GM12891 (cell line): Measurements from ENCODE around the gene MS4A1.

Source experiments
- PAX5 ChIP-seq: IDR thresholded peaks from 2 replicates; pipeline ENCODE4 v1.6.1; 2011; ENCODE audit warnings: low read length, moderate library complexity, mild to moderate bottlenecking; ENCODE audit not compliant: insufficient read depth, severe bottlenecking
- POLR2A ChIP-seq: IDR thresholded peaks from 2 replicates; pipeline ENCODE4 v1.6.1; 2011; ENCODE audit warnings: low read depth, low read length, control low read depth
- POLR2AphosphoS5 ChIP-seq: IDR thresholded peaks from 2 replicates; pipeline ENCODE4 v1.6.1; 2011; ENCODE audit warnings: low read depth, low read length, control low read depth
- POU2F2 ChIP-seq: IDR thresholded peaks from 2 replicates; pipeline ENCODE4 v1.6.1; 2011; ENCODE audit warnings: low read depth, mild to moderate bottlenecking, control low read depth, low read length, moderate library complexity
- SPI1 ChIP-seq: IDR thresholded peaks from 2 replicates; pipeline ENCODE4 v1.6.1; 2011; ENCODE audit warnings: low read depth, low read length, control low read depth
- TAF1 ChIP-seq: IDR thresholded peaks from 2 replicates; pipeline ENCODE4 v1.6.1; 2011; ENCODE audit warnings: low read depth, low read length, control low read depth

- TF ChIP-seq TAF1 (no peak), POLR2A (no peak), POLR2AphosphoS5 (no peak), PAX5 (no peak), SPI1 (no peak), POU2F2 (no peak)
Observed at GRCh38 chr11:60422609-60423008, 33.0 kb upstream of the MS4A1 start.
